Bronchial epithelial cell (primary cell): ENCODE data around the gene DNAI2. TPM values are rescaled to one million over a fixed set of nuclear protein-coding genes. Genes with fewer than 3 reads are reported as not detected.

Source experiments
- DNase-seq: peaks from one replicate; pipeline ENCODE4 v3.0.0-alpha.2; 2010; ENCODE audit warnings: low read depth
- FAIRE-seq: peaks from 2 replicates; lab custom pipeline; 2011; peaks lifted over from hg19 to GRCh38; lab: Jason Lieb, UNC
- H3K27me3 ChIP-seq: 2 replicates; pipeline ENCODE4 v1.5.1; 2011; ENCODE audit warnings: low read length; ENCODE audit not compliant: control insufficient read depth, insufficient read depth
- H3K36me3 ChIP-seq: 2 replicates; pipeline ENCODE4 v1.5.1; 2011; ENCODE audit warnings: low read length; ENCODE audit not compliant: control insufficient read depth, insufficient read depth
- H3K4me3 ChIP-seq: 2 replicates; pipeline ENCODE4 v1.5.1; 2011; ENCODE audit warnings: mild to moderate bottlenecking, low read depth, low read length, control low read depth
- total RNA-seq: library from RNA; depleted of rRNA; stranded (reverse); fragments of >200 nt; gene quantifications from 2 replicates; pipeline ENCODE4 v1.2.1, GENCODE V29; 2014
- TF ChIP-seq, protein P1 (sequence below): IDR thresholded peaks from 2 replicates; pipeline ENCODE4 v1.5.1; 2011; ENCODE audit warnings: mild to moderate bottlenecking, moderate library complexity, low read length, control low read depth, inconsistent platforms; ENCODE audit not compliant: insufficient read depth, severe bottlenecking

DNAI2 gene
- total RNA-seq, 1 donor from 2014 or later, result not detected

DNA sequence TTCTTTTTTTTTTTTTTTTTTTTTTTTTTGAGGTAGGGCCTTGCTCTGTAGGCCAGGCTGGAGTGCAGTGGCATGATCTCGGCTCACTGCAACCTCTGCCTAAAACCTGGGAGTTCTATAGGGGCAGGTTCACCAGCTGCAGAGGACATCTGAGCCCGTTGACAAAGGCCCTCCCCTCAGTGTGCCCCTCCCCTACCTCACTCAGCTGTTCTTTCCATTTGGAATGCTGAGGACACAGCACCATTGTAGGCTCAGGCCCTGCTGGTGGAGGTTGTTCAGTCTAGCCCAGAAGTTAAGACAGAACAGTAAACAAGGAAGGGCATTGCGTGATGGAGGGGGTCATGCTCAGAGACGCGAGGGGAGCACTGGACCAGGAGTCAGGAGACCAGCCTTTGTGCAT is 30.1 kb downstream of the DNAI2 start:
- Histone ChIP-seq H3K27me3 (no peaks in the 10 kb centered on the region), H3K36me3 (no peaks in the 10 kb centered on the region), H3K4me3 (no peak overlapping the region)
- no peak for FAIRE-seq
- no peak for DNase-seq
- TF ChIP-seq, protein P1, sequence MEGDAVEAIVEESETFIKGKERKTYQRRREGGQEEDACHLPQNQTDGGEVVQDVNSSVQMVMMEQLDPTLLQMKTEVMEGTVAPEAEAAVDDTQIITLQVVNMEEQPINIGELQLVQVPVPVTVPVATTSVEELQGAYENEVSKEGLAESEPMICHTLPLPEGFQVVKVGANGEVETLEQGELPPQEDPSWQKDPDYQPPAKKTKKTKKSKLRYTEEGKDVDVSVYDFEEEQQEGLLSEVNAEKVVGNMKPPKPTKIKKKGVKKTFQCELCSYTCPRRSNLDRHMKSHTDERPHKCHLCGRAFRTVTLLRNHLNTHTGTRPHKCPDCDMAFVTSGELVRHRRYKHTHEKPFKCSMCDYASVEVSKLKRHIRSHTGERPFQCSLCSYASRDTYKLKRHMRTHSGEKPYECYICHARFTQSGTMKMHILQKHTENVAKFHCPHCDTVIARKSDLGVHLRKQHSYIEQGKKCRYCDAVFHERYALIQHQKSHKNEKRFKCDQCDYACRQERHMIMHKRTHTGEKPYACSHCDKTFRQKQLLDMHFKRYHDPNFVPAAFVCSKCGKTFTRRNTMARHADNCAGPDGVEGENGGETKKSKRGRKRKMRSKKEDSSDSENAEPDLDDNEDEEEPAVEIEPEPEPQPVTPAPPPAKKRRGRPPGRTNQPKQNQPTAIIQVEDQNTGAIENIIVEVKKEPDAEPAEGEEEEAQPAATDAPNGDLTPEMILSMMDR, result no peak

DNA sequence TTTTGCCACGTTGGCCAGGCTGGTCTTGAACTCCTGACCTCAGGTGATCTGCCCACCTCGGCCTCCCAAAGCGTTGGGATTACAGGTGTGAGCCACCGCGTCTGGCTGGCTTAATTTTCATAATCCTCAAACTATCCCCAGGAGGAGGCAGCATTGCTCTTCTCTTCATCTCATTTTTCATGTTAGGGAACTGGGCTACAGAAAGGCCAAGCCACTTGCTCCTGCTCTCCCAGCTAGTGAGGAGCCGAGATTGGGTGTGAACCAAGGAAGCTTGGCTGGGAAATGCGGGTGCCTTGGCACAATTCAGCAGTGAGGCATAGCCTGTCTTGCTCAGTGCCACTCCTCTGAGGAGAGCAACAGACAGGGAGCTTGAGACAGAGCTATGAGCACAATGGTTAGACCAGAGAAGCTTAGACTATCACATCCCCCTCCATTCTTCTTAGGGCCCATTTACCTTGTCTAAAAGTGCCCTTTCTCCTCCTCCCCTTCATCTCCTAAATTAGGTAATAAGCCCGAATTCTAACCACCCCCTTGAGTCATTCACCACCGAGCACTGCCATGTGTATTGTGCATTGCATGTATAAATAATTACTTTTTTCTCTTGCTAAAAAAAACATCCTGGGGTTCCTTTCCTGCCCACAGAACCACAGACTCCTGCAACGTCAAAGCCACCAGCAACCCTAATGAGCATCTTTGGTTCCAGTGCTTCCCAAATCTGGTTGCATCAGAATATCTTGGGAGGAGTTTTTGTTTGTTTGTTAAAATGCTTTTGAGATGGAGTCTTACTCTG is 32.0 kb downstream of the DNAI2 start:
- TF ChIP-seq, protein P1, result no peak
- DNase-seq (peak; percentile 29), FAIRE-seq (no peak)
- H3K36me3 ChIP-seq, result no peaks in the 10 kb centered on the region
- no peaks in the 10 kb centered on the region for H3K27me3 ChIP-seq
- H3K4me3 ChIP-seq, result no peak overlapping the region

DNA sequence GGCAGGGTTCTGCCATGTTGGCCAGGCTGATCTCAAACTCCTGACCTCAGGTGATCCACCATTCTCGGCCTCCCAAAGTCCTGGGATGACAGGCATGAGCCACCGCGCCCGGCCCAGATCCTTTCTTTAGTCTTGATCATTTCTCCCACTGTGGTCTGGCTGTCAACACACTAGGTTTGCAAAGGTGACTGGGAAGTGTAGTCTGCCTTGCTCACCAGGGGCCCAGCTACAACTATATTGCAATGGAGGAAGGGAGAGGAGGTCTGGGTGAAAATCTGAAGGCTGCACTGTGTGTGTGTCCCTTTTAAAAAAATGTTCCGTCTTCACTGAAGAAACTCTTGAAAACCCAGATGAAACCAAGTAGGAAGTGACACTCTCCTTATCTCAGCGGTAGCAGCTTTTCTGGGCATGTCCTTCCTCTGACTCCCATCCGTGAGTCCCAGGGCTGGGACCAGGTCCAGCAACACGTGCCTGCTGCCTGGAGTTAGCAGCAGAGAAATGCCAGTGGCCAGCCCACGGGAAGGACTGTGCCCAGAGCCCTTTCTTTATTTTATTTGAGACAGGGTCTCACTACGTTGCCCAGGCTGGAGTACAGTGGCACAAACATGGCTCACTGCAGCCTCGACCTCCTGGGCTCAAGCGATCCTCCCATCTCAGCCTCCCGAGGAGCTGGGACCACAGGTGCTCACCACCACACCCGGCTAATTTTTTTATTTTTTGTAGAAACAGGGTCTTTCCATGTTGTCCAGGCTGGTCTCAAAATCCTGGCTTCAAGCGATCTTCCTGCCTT is 34.1 kb downstream of the DNAI2 start:
- no peak for DNase-seq
- no peak for FAIRE-seq
- Histone ChIP-seq H3K36me3 (no peaks in the 10 kb centered on the region), H3K27me3 (no peaks in the 10 kb centered on the region), H3K4me3 (no peak overlapping the region)
- TF ChIP-seq, protein P1, result no peak

DNA sequence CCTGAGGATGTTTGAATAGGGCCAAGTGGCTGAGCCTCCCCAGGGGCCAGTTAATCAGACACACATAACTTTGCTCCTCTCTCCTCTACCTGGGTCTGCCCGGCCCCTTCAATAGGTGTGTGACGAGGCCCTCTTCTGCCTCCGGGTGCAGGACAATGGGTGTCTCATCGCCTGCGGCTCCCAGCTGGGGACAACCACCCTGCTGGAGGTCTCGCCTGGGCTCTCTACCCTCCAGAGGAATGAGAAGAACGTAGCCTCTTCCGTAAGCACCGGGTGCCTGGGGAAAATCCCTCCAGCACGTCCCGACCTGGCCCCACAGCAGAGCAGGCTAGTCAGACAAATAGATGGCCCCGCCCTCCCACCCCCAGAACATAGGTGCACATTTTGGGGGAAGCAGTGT is 35.9 kb downstream of the DNAI2 start:
- H3K27me3 ChIP-seq, result no peaks in the 10 kb centered on the region
- H3K36me3 ChIP-seq, result no peaks in the 10 kb centered on the region
- FAIRE-seq, result no peak
- peak; percentile 25 for DNase-seq
- TF ChIP-seq, protein P1, result no peak
- no peak overlapping the region for H3K4me3 ChIP-seq

DNA sequence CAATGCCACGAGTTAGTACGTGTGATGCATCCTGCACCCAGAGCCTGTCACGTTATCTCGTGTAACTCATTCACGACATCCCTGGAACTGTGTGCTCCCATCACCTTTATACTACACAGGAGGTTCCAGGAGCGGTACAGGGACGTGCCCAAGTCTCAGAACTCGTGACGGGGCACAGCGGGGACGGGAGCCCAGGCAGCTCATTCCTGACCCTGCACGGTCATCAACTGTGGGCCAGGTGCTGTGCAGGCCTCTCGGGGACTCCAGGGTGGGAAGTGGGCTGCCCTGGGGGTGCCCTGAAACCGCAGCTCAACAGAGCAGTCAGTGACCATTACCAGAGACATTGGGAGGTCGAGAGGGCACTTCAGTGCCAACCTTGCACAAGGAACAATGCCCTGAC is 40.8 kb downstream of the DNAI2 start:
- H3K36me3 ChIP-seq, result no peaks in the 10 kb centered on the region
- H3K4me3 ChIP-seq, result no peak overlapping the region
- FAIRE-seq, result no peak
- TF ChIP-seq, protein P1, result no peak
- no peaks in the 10 kb centered on the region for H3K27me3 ChIP-seq
- DNase-seq, result no peak
